GM23338 (cell line): ENCODE results near the gene USP7.

Source experiments
- CREB1 ChIP-seq: fragments of 250-450 bp; sonication (Bioruptor Pico); IDR thresholded peaks from 2 replicates; pipeline ENCODE4 v1.5.0; 2020; ENCODE audit warnings: low read depth, mild to moderate bottlenecking, moderate library complexity
- EZH2 ChIP-seq: fragments of 200-600 bp; sonication (generic); IDR thresholded peaks from one replicate; pipeline ENCODE4 v1.8.0; 2017; ENCODE audit warnings: antibody characterized with exemption, mild to moderate bottlenecking, low read depth; ENCODE audit not compliant: unreplicated experiment
- JUNB ChIP-seq: IDR thresholded peaks from one replicate; pipeline ENCODE4 v1.6.1; 2016; ENCODE audit warnings: antibody characterized with exemption; ENCODE audit not compliant: unreplicated experiment
- NANOG ChIP-seq: IDR thresholded peaks from 2 replicates; pipeline ENCODE4 v1.6.1; 2016; ENCODE audit warnings: antibody characterized with exemption, borderline replicate concordance
- POLR2AphosphoS5 ChIP-seq: IDR thresholded peaks from 2 replicates; pipeline ENCODE4 v1.6.1; 2016; ENCODE audit warnings: antibody characterized with exemption, low read depth
- STAT1 ChIP-seq: IDR thresholded peaks from one replicate; pipeline ENCODE4 v1.6.1; 2016; ENCODE audit warnings: antibody characterized with exemption; ENCODE audit not compliant: unreplicated experiment
- TF ChIP-seq, protein P1 (sequence below), 2 experiments: fragments of 200-600 bp in 1 of 2; sonication (generic) in 1 of 2; conservative IDR thresholded peaks; 2 replicates each; pipeline versions ENCODE4 v1.5.1 to v1.6.1; 2016 to 2017; ENCODE audit warnings: antibody characterized with exemption in 2 of 2, low read depth in 2 of 2, mild to moderate bottlenecking in 2 of 2, moderate library complexity in 1 of 2
- TF ChIP-seq, protein P2 (sequence below): IDR thresholded peaks from 2 replicates; pipeline ENCODE4 v1.6.1; 2016; ENCODE audit warnings: antibody characterized with exemption

DNA sequence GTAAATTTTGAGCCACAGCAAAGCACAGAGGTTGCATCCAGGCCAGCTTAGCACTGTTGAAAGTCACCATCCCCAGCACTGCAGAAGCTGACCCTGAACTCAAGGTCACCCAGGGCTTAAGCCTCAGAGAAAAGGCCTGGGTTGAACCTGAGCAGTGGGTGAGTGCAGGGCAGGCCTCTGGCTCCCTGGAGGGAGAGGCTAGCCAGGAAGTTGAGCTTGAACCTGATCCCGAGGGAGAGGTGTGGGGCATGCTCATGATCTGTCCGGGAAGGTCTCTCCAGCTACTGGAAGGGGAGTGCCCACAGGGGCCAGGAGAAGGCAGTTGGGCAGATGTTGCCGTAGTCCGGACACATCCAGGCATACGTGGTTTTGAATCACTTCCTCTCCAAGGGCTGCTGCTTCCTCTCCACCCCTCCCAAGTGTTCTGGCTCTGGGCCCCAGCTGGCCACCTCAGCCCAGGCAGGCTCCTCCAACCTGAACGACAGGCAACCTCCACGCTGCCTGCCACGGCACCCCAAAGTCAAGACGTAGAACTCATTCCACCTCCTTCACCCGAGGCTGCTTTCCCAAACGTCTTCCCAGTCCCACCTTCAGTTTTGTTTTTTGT, 113.3 kb downstream of the USP7 start:
- TF ChIP-seq EZH2, result no peak
- TF ChIP-seq, protein P1, sequence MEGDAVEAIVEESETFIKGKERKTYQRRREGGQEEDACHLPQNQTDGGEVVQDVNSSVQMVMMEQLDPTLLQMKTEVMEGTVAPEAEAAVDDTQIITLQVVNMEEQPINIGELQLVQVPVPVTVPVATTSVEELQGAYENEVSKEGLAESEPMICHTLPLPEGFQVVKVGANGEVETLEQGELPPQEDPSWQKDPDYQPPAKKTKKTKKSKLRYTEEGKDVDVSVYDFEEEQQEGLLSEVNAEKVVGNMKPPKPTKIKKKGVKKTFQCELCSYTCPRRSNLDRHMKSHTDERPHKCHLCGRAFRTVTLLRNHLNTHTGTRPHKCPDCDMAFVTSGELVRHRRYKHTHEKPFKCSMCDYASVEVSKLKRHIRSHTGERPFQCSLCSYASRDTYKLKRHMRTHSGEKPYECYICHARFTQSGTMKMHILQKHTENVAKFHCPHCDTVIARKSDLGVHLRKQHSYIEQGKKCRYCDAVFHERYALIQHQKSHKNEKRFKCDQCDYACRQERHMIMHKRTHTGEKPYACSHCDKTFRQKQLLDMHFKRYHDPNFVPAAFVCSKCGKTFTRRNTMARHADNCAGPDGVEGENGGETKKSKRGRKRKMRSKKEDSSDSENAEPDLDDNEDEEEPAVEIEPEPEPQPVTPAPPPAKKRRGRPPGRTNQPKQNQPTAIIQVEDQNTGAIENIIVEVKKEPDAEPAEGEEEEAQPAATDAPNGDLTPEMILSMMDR (conservative IDR thresholded peaks at IDR 0.05; ENCODE audit: low read depth in 2 of 2), result no peak
- no peak for TF ChIP-seq STAT1
- no peak for TF ChIP-seq NANOG
- no peak for TF ChIP-seq JUNB
- TF ChIP-seq POLR2AphosphoS5, result peak; percentile 31; the same call in 1 of the 2 replicates
- no peak for TF ChIP-seq CREB1 (CRISPR knock-in tag)
- TF ChIP-seq, protein P2, sequence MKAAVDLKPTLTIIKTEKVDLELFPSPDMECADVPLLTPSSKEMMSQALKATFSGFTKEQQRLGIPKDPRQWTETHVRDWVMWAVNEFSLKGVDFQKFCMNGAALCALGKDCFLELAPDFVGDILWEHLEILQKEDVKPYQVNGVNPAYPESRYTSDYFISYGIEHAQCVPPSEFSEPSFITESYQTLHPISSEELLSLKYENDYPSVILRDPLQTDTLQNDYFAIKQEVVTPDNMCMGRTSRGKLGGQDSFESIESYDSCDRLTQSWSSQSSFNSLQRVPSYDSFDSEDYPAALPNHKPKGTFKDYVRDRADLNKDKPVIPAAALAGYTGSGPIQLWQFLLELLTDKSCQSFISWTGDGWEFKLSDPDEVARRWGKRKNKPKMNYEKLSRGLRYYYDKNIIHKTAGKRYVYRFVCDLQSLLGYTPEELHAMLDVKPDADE, result no peak
